ENCODE data around the gene CATSPERD.
A peak's percentile ranks its signal among the peaks of the same experiment; 100 is the strongest.

The CATSPERD gene

GRCh38 chr19:5680084-5680436, 40.4 kb upstream of the CATSPERD start:
- no peak for DNase-seq (ENCODE audit: low read depth)
- TF ChIP-seq, protein P1, sequence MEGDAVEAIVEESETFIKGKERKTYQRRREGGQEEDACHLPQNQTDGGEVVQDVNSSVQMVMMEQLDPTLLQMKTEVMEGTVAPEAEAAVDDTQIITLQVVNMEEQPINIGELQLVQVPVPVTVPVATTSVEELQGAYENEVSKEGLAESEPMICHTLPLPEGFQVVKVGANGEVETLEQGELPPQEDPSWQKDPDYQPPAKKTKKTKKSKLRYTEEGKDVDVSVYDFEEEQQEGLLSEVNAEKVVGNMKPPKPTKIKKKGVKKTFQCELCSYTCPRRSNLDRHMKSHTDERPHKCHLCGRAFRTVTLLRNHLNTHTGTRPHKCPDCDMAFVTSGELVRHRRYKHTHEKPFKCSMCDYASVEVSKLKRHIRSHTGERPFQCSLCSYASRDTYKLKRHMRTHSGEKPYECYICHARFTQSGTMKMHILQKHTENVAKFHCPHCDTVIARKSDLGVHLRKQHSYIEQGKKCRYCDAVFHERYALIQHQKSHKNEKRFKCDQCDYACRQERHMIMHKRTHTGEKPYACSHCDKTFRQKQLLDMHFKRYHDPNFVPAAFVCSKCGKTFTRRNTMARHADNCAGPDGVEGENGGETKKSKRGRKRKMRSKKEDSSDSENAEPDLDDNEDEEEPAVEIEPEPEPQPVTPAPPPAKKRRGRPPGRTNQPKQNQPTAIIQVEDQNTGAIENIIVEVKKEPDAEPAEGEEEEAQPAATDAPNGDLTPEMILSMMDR (IDR thresholded peaks at IDR 0.05; ENCODE audit: control insufficient read depth, insufficient read depth, low read depth, low read length, missing control alignments), result no peak
- peak overlapping the region; percentile 85 for H3K4me3 ChIP-seq (ENCODE audit: control insufficient read depth, low read depth, low read length)

DNA sequence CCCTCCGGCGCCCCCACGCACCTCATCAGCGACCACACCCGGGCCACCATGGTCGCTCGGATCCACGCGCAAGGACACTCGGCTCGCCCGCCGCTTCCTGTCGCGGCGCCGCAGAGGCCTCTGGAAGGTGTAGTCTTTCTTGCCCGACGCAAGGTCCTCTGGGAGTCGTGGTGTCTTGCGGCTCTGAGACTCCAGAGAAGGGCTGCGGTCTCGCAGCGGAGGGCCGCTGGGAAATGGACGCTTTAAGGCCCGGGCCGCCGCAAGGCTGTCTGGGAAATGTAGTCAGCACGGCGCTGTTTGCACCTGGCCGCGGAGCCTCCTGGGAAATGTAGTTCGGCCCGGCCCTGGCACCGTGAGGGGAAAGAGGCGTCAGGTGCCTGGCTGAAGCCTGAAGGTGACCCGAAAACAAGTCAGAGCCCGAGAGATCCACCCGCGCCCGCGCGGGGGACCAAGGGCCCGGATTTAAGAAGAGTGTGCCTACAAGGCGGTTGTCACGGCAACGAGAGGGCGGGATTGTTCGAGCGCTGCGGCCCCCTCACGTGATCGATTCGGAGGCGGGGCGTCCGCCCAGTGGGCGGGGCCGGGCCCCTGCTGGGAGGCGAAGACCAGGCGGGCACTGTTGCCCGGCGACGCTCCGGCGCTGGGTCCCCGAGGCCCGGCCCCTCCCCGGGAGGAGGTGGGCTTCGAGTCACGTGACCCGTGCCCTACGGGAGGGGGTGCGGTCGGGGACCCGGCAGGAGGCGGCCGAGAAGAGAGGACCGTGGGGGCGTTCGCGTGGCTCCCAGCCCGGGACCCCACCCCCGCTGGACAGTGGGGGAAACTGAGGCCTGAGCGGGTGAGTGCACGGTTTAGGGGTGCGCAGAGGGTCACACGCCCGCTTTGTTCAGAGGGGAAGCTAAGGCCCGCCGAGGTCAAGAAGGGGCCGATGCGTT, 39.7 kb upstream of the CATSPERD start, which contains the start of the genes HSD11B1L and MICOS13:
Gene HSD11B1L, plus strand, starts transcription at position 591 of the 932 bp plus-strand sequence. CDS start 3,806 bp downstream, outside the sequence.
Gene MICOS13, minus strand, starts transcription at position 80 of the 932 bp plus-strand sequence. Its CDS starts 30 bp downstream, at position 50.
- H3K4me3 ChIP-seq (ENCODE audit: control insufficient read depth, low read depth, low read length), result peak within 1 kb of the TSS; percentile 85
- DNase-seq (ENCODE audit: low read depth), result peak; percentile 94
- TF ChIP-seq, protein P1 (IDR thresholded peaks at IDR 0.05; ENCODE audit: control insufficient read depth, insufficient read depth, low read depth, low read length, missing control alignments), result no peak

- DNase-seq (ENCODE audit: low read depth), result no peak
- TF ChIP-seq, protein P1 (IDR thresholded peaks at IDR 0.05; ENCODE audit: control insufficient read depth, insufficient read depth, low read depth, low read length, missing control alignments), result no peak
- H3K4me3 ChIP-seq (ENCODE audit: control insufficient read depth, low read depth, low read length), result peak overlapping the region; percentile 85
These were observed 38.9 kb upstream of the CATSPERD start for GRCh38 chr19:5681391-5682106.

DNA sequence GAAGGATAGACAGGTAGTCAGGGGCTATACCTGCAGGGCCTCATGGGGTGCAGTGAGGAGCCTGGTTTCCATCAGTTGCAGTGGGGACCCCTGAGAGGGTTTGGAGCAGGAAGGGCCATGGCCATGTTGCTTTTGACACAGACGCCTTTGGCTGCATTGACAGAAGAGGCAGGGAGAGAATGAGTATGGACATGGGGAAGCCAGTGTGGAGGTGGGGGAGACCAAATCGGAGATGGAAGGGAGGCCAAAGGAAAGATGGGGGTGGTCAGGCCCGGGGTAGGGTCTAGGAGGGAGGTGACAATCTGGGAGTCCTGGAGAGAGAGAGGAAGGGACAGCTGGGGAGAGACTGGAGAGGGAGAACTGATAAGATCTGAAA, 38.3 kb upstream of the CATSPERD start:
- H3K4me3 ChIP-seq (ENCODE audit: control insufficient read depth, low read depth, low read length), result no peak overlapping the region
- TF ChIP-seq, protein P1 (IDR thresholded peaks at IDR 0.05; ENCODE audit: control insufficient read depth, insufficient read depth, low read depth, low read length, missing control alignments), result no peak
- DNase-seq (ENCODE audit: low read depth), result no peak

DNA sequence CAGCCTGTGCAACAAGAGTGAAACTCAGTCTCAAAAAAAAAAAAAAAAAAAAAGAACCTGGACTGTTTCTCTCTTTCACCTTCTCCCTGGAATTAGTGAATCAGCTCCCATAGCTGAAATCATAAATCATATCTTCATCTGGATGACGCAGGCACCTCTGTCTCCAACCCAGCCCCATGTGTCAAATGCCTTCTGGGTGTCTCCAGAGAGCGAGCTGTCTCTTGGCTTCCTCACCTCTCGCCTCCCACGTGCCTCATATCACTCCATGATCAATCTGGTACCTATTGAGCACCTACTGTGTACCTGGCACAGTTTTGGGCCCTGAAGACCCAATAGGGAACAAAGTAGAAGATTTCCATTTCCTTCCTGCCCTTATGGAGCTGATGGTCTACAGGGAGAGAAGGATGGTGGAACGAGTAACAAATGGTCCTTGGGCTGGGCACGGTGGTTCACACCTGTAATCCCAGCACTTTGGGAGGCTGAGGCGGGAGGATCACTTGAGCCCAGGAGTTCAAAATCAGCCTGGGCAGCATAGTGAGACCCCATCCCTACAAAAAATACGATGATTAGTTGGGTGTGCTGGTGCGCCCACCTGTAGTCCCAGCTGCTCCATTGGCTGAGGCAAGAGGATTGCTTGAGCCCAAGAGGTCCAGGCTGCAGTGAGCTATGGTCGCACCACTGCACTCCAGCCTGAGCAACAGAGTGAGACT, 37.1 kb upstream of the CATSPERD start:
- H3K4me3 ChIP-seq (ENCODE audit: control insufficient read depth, low read depth, low read length), result no peak overlapping the region
- TF ChIP-seq, protein P1 (IDR thresholded peaks at IDR 0.05; ENCODE audit: control insufficient read depth, insufficient read depth, low read depth, low read length, missing control alignments), result no peak
- no peak for DNase-seq (ENCODE audit: low read depth)

All from AG09309 (cell line).